DOHH2 (cell line): ENCODE measurements around the gene RBM33.

Experiments
- H3F3A ChIP-seq: fragments of 200-600 bp; sonication (generic), shearing (Covaris generic); 2 replicates; pipeline ENCODE4 v1.6.0; 2016; ENCODE audit warnings: antibody characterized with exemption, mild to moderate bottlenecking; ENCODE audit not compliant: control insufficient read depth, insufficient read depth
- H3K27ac ChIP-seq: fragments of 200-600 bp; sonication (generic); 2 replicates; pipeline ENCODE4 v1.5.1; 2014; ENCODE audit warnings: low read depth, mild to moderate bottlenecking, low read length, moderate library complexity
- H3K27me3 ChIP-seq: fragments of 200-600 bp; sonication (generic); 2 replicates; pipeline ENCODE4 v1.6.1; 2014; ENCODE audit warnings: mild to moderate bottlenecking, low read length, mixed read lengths; ENCODE audit not compliant: control insufficient read depth
- H3K36me3 ChIP-seq: fragments of 200-600 bp; sonication (generic); 2 replicates; pipeline ENCODE4 v1.6.1; 2014; ENCODE audit warnings: mild to moderate bottlenecking, low read length, moderate library complexity, mixed read lengths; ENCODE audit not compliant: control insufficient read depth
- H3K4me1 ChIP-seq: fragments of 200-600 bp; sonication (generic); 2 replicates; pipeline ENCODE4 v1.6.1; 2014; ENCODE audit warnings: mild to moderate bottlenecking, low read length, mixed read lengths; ENCODE audit not compliant: control insufficient read depth
- H3K4me2 ChIP-seq: fragments of 200-600 bp; sonication (generic); 2 replicates; pipeline ENCODE4 v1.6.0; 2014; ENCODE audit warnings: mild to moderate bottlenecking, low read length, moderate library complexity
- H3K4me3 ChIP-seq: fragments of 200-600 bp; sonication (generic); 2 replicates; pipeline ENCODE4 v1.5.1; 2014; ENCODE audit warnings: mild to moderate bottlenecking, low read length, mixed read lengths
- H3K79me2 ChIP-seq: fragments of 200-600 bp; sonication (generic); 2 replicates; pipeline ENCODE4 v1.6.1; 2014; ENCODE audit warnings: mild to moderate bottlenecking, low read length, mixed read lengths; ENCODE audit not compliant: control insufficient read depth
- H3K9me2 ChIP-seq: fragments of 200-600 bp; sonication (generic); replicated peaks from 2 replicates; pipeline ENCODE4 v1.6.1; 2014; ENCODE audit warnings: mild to moderate bottlenecking, low read length, mixed read lengths; ENCODE audit not compliant: control insufficient read depth
- H3K9me3 ChIP-seq: fragments of 200-600 bp; sonication (generic); 2 replicates; pipeline ENCODE4 v1.6.1; 2014; ENCODE audit warnings: antibody characterized with exemption, low read length, mixed read lengths; ENCODE audit not compliant: control insufficient read depth, insufficient read depth
- H4K20me1 ChIP-seq: fragments of 200-600 bp; sonication (generic); 2 replicates; pipeline ENCODE4 v1.6.0; 2014; ENCODE audit warnings: low read depth, mild to moderate bottlenecking, antibody characterized with exemption, low read length, moderate library complexity; ENCODE audit not compliant: control insufficient read depth, insufficient read depth
- EZH2phosphoT487 ChIP-seq: fragments of 200-600 bp; sonication (generic); IDR thresholded peaks from 2 replicates; pipeline ENCODE4 v1.6.1; 2017; ENCODE audit warnings: borderline replicate concordance, mild to moderate bottlenecking, antibody characterized with exemption, low read length, moderate library complexity, mixed read lengths
- TF ChIP-seq, protein P1 (sequence below): fragments of 200-600 bp; sonication (generic); IDR thresholded peaks from one replicate; pipeline ENCODE4 v1.5.1; 2014; ENCODE audit warnings: antibody characterized with exemption, mild to moderate bottlenecking, low read depth, low read length; ENCODE audit not compliant: poor library complexity, severe bottlenecking

The RBM33 gene

DNA sequence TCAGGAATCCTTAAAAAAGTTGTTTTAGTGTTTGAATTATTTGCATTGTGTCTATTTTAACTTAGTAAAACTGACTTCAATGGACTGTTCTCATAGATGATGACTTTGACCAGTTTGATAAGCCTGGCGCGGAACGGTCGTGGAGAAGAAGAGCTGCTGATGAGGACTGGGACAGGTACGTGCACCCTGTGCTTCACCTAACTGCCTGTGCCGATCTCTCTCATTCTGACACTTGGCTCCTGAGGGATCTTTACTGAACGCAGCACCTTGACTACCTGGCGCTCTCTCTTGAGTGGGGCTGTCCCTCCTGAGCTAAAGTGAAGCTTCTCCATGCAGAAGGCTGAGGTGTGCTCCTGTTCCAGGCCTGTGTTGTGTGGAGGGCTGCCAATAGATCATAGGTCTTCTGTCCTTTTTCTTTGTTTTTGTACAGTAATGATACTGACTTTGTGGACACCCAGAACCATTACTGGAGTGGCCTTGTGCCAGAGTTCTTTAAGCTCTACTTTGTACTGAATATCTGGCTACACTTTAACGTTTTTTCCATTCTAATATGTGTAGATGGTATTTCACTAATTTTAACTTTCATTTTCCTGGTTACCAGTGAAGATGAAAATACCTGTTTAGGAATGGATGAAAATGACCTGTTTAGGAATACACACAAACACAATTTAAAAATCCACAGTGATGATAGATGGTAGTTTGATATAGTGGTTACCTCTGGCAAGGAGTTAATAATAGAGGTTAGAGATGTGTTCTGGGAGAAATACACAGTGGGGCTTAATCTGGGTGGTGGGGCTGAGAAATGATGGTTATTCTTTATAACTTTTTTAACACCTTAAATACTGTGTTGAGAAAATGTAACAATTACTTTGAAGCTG lies 20.9 kb downstream of the RBM33 start:
- peaks cover 54% of the 10 kb centered on the region for H3K36me3 ChIP-seq
- H3K4me2 ChIP-seq = peak overlapping the region; percentile 29
- peaks cover 100% of the 10 kb centered on the region for H3K79me2 ChIP-seq
- peaks cover 55% of the 10 kb centered on the region for H3K4me1 ChIP-seq
- peak overlapping the region; percentile 32 for H3K27ac ChIP-seq
- H3K27me3 ChIP-seq = no peaks in the 10 kb centered on the region
- TF ChIP-seq EZH2phosphoT487 = no peak
- TF ChIP-seq, protein P1, sequence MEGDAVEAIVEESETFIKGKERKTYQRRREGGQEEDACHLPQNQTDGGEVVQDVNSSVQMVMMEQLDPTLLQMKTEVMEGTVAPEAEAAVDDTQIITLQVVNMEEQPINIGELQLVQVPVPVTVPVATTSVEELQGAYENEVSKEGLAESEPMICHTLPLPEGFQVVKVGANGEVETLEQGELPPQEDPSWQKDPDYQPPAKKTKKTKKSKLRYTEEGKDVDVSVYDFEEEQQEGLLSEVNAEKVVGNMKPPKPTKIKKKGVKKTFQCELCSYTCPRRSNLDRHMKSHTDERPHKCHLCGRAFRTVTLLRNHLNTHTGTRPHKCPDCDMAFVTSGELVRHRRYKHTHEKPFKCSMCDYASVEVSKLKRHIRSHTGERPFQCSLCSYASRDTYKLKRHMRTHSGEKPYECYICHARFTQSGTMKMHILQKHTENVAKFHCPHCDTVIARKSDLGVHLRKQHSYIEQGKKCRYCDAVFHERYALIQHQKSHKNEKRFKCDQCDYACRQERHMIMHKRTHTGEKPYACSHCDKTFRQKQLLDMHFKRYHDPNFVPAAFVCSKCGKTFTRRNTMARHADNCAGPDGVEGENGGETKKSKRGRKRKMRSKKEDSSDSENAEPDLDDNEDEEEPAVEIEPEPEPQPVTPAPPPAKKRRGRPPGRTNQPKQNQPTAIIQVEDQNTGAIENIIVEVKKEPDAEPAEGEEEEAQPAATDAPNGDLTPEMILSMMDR = no peak
- H3K4me3 ChIP-seq = no peak overlapping the region
- no peaks in the 10 kb centered on the region for H3K9me2 ChIP-seq
- 0 out of 2 replicates have a peak, but pooled peaks cover 4% of the 10 kb centered on the region for H3F3A ChIP-seq
- no peaks in the 10 kb centered on the region for H3K9me3 ChIP-seq
- peaks cover 56% of the 10 kb centered on the region for H4K20me1 ChIP-seq

DNA sequence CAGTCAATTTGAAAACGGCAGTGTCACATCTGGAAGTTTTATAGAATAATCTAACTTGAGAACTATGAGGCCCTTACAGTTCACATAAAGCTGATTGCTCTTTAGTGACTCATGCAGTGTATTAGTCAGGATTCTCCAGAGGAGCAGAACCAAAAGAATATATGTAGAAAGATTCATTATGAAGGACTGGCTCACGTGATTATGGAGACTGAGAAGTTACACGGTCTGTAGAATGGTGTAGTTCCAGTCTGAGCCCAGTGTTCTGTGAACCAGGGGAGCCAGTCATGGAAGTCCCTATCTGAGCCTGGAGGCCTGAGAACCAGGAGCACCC lies 21.5 kb downstream of the RBM33 start:
- Histone ChIP-seq H3F3A (0 out of 2 replicates have a peak, but pooled peaks cover 4% of the 10 kb centered on the region), H3K4me3 (peak overlapping the region; percentile 5; the same call in 1 of the 2 replicates), H3K4me1 (peaks cover 53% of the 10 kb centered on the region), H3K79me2 (peaks cover 100% of the 10 kb centered on the region), H3K4me2 (peak overlapping the region; percentile 29), H3K9me2 (no peaks in the 10 kb centered on the region), H3K27me3 (no peaks in the 10 kb centered on the region), H3K27ac (peak overlapping the region; percentile 32), H4K20me1 (peaks cover 57% of the 10 kb centered on the region), H3K36me3 (peaks cover 57% of the 10 kb centered on the region), H3K9me3 (no peaks in the 10 kb centered on the region)
- TF ChIP-seq, protein P1 = no peak
- no peak for TF ChIP-seq EZH2phosphoT487

DNA sequence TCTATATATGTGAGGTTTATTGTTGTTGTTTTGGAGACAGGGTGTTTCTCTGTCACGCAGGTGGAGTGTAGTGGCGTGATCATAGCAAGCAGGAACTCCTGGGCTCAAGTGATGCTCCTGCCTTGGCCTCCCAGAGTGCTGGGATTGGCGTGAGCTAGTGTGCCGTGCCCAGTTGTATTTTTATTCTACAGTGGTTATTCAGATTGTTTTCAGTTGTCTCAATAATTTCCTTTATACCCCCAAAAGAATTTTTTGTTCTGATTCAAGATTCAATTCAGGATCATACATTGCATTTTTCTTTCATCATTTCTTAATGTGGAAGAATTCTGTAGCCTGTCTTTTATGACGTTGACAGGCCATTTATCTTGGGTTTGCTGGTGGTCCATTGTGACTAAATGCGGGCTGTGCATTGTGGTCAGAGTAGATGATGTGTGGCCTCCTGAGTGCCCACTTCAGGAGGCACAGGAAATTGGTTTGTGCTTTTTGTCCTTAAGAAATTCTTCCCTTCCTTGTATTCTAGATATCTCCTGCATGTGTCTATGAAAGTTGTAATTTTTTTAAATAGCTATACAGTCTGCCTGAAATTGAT lies 22.9 kb downstream of the RBM33 start:
- Histone ChIP-seq H3K9me3 (no peaks in the 10 kb centered on the region), H3K27ac (peak overlapping the region; percentile 32), H3K4me2 (peak overlapping the region; percentile 35), H4K20me1 (peaks cover 60% of the 10 kb centered on the region), H3K4me3 (peak overlapping the region; percentile 16; the same call in 1 of the 2 replicates), H3K9me2 (no peaks in the 10 kb centered on the region), H3K4me1 (peaks cover 49% of the 10 kb centered on the region), H3K27me3 (no peaks in the 10 kb centered on the region), H3F3A (0 out of 2 replicates have a peak, but pooled peaks cover 7% of the 10 kb centered on the region), H3K79me2 (peaks cover 100% of the 10 kb centered on the region), H3K36me3 (peaks cover 67% of the 10 kb centered on the region)
- no peak for TF ChIP-seq EZH2phosphoT487
- TF ChIP-seq, protein P1 = no peak
